ENCODE measurements around the gene BCL2.

Gene BCL2

DNA sequence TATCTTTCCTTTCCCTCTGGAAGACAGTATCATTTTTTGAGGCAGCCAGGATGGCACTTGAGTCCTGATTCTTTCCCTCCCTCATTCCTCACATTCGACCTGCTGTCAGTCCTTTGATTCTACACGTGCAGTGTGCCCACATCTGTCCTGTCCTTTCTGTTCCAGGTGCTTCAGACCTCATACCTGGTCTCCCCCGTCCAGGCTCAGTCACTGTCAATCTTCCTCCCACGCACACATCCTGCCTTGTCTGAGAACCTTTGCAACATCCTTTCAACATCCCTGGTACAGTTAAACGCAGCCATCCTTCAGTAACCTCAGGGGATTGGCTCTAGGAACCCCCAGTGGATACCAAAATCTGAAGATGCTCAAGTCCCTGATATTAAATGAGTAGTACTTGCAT lies 10.1 kb downstream of the BCL2 start:
- no peak for TF ChIP-seq CEBPB (IDR thresholded peaks at IDR 0.05)
- no peak for TF ChIP-seq EGR1 (IDR thresholded peaks at IDR 0.05)
- no peak for TF ChIP-seq TCF12 (IDR thresholded peaks at IDR 0.05; ENCODE audit: low read depth)

DNA sequence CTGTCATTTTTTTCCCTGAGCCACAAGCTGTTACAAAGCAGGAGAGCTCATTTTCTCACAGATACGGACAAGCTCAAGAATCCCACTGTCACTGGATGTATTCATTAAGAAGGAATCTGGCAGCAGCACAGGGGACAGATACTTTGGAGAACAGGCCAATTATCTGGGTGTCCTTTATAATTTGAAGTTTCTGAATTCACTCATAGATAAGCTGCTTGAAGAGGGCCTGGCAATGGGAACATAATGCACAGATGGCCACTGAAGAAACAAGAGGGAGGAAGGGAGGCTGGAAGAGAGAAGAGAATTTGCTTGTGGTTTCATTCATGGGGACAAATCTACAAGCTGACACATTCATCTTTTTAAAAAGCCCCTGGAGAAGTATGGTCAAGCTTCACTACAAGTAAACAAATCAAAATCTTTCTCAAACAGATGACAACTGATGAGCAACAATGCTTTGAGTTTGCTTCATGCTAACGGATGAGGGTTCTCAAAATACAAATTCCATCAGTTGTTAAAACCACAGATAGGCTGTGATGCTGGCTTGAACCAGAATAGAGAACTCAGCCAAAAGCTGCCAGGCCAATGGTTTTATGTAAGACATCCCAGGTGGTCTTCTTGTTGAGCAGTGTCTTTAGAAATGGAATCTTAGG lies 11.9 kb downstream of the BCL2 start:
- TF ChIP-seq TAF1 (IDR thresholded peaks at IDR 0.05; ENCODE audit: low read depth) (no peak), CEBPB (IDR thresholded peaks at IDR 0.05) (no peak), ZBTB7A (IDR thresholded peaks at IDR 0.05; ENCODE audit: low read depth) (no peak), YY1 (IDR thresholded peaks at IDR 0.05; ENCODE audit: low read depth) (no peak), CREB1 (IDR thresholded peaks at IDR 0.05; ENCODE audit: low read depth) (no peak), RAD21 (IDR thresholded peaks at IDR 0.05; ENCODE audit: low read depth) (no peak), EP300 (IDR thresholded peaks at IDR 0.05; ENCODE audit: borderline replicate concordance) (no peak), TEAD4 (IDR thresholded peaks at IDR 0.05) (no peak), EGR1 (IDR thresholded peaks at IDR 0.05) (no peak), FOXM1 (IDR thresholded peaks at IDR 0.05; ENCODE audit: borderline replicate concordance, low read depth) (no peak), TCF12 (IDR thresholded peaks at IDR 0.05; ENCODE audit: low read depth) (no peak), NFIC (IDR thresholded peaks at IDR 0.05) (no peak)
- TF ChIP-seq, protein P1, sequence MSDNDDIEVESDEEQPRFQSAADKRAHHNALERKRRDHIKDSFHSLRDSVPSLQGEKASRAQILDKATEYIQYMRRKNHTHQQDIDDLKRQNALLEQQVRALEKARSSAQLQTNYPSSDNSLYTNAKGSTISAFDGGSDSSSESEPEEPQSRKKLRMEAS (IDR thresholded peaks at IDR 0.05) = no peak
- TF ChIP-seq, protein P2, sequence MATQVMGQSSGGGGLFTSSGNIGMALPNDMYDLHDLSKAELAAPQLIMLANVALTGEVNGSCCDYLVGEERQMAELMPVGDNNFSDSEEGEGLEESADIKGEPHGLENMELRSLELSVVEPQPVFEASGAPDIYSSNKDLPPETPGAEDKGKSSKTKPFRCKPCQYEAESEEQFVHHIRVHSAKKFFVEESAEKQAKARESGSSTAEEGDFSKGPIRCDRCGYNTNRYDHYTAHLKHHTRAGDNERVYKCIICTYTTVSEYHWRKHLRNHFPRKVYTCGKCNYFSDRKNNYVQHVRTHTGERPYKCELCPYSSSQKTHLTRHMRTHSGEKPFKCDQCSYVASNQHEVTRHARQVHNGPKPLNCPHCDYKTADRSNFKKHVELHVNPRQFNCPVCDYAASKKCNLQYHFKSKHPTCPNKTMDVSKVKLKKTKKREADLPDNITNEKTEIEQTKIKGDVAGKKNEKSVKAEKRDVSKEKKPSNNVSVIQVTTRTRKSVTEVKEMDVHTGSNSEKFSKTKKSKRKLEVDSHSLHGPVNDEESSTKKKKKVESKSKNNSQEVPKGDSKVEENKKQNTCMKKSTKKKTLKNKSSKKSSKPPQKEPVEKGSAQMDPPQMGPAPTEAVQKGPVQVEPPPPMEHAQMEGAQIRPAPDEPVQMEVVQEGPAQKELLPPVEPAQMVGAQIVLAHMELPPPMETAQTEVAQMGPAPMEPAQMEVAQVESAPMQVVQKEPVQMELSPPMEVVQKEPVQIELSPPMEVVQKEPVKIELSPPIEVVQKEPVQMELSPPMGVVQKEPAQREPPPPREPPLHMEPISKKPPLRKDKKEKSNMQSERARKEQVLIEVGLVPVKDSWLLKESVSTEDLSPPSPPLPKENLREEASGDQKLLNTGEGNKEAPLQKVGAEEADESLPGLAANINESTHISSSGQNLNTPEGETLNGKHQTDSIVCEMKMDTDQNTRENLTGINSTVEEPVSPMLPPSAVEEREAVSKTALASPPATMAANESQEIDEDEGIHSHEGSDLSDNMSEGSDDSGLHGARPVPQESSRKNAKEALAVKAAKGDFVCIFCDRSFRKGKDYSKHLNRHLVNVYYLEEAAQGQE (IDR thresholded peaks at IDR 0.05; ENCODE audit: low read depth) = no peak
- TF ChIP-seq, protein P3, sequence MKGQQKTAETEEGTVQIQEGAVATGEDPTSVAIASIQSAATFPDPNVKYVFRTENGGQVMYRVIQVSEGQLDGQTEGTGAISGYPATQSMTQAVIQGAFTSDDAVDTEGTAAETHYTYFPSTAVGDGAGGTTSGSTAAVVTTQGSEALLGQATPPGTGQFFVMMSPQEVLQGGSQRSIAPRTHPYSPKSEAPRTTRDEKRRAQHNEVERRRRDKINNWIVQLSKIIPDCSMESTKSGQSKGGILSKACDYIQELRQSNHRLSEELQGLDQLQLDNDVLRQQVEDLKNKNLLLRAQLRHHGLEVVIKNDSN (IDR thresholded peaks at IDR 0.05) = no peak

DNA sequence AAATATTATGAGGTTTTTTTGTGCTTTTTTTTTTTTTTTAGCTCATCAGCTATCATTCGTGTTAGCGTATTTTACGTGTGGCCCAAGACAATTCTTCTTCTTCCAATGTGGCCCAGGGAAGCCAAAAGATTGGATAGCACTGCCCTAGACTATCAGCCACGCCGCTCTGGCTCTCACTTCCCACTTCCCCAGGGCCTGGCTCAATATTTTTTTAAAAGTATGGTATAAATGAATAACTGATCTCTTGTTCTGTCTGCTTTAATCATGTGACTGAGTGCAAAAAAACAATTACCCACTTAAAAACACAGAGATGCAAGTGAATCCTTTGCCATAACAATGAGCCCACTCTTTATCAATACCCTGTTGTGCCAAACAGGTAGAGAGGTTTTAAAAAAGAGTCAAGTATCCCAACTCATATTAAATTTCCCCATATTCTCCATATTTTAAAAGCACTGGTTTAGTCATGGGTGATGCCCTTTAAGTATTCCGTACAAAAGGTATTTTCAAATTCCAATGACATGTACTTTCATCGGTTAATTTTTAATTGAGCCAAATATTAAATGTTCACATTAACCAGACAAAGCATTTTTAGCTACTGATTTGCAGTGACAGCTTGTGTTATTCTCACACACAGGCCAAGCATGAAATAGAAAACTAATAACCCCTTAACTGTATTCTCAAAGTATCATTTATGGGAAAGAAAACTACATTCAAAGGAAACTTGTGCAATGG lies 12.6 kb downstream of the BCL2 start:
- TF ChIP-seq RAD21 (IDR thresholded peaks at IDR 0.05; ENCODE audit: low read depth) = no peak
- TF ChIP-seq TAF1 (IDR thresholded peaks at IDR 0.05; ENCODE audit: low read depth) = no peak
- TF ChIP-seq, protein P2 (IDR thresholded peaks at IDR 0.05; ENCODE audit: low read depth) = no peak
- TF ChIP-seq ZBTB7A (IDR thresholded peaks at IDR 0.05; ENCODE audit: low read depth) = no peak
- no peak for TF ChIP-seq TEAD4 (IDR thresholded peaks at IDR 0.05)
- no peak for TF ChIP-seq EP300 (IDR thresholded peaks at IDR 0.05; ENCODE audit: borderline replicate concordance)
- TF ChIP-seq, protein P3 (IDR thresholded peaks at IDR 0.05) = no peak

DNA sequence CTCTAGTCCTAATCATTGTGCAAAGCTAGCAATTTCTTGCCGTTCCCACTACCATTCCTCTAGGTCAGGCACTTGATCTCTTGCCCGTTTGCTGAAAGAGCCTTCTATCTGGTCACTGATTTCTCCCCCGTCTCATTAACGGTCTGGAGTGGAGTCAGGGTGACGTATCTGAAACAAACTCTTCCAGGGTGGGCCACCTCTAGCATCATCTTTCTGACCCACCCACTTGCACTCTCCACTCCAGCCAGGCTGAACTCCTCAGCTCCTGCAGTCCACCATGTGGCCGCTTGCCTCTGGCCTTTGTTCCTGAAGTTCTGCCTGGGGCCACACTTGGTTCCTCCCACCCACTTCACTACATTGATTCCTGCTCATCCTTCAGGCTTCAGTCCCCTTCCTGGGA lies 13.3 kb downstream of the BCL2 start:
- TF ChIP-seq RAD21 (IDR thresholded peaks at IDR 0.05; ENCODE audit: low read depth) (no peak), CEBPB (IDR thresholded peaks at IDR 0.05) (no peak)

- TF ChIP-seq TCF12 (IDR thresholded peaks at IDR 0.05; ENCODE audit: low read depth) = no peak
- no peak for TF ChIP-seq EGR1 (IDR thresholded peaks at IDR 0.05)
- TF ChIP-seq, protein P1 (IDR thresholded peaks at IDR 0.05) = no peak
- no peak for TF ChIP-seq TEAD4 (IDR thresholded peaks at IDR 0.05)
- TF ChIP-seq CREB1 (IDR thresholded peaks at IDR 0.05; ENCODE audit: low read depth) = no peak
- no peak for TF ChIP-seq RAD21 (IDR thresholded peaks at IDR 0.05; ENCODE audit: low read depth)
- TF ChIP-seq EP300 (IDR thresholded peaks at IDR 0.05; ENCODE audit: borderline replicate concordance) = no peak
- no peak for TF ChIP-seq YY1 (IDR thresholded peaks at IDR 0.05; ENCODE audit: low read depth)
- no peak for TF ChIP-seq NFIC (IDR thresholded peaks at IDR 0.05)
- TF ChIP-seq ZBTB7A (IDR thresholded peaks at IDR 0.05; ENCODE audit: low read depth) = no peak
- TF ChIP-seq, protein P2 (IDR thresholded peaks at IDR 0.05; ENCODE audit: low read depth) = no peak
- no peak for TF ChIP-seq FOXM1 (IDR thresholded peaks at IDR 0.05; ENCODE audit: borderline replicate concordance, low read depth)
- TF ChIP-seq, protein P3 (IDR thresholded peaks at IDR 0.05) = no peak
- TF ChIP-seq CEBPB (IDR thresholded peaks at IDR 0.05) = no peak
- TF ChIP-seq TAF1 (IDR thresholded peaks at IDR 0.05; ENCODE audit: low read depth) = no peak
These were observed 16.0 kb downstream of the BCL2 start for GRCh38 chr18:63303547-63303946.

Measured in Ishikawa (cell line).